Brain microvascular endothelial cell (primary cell): Measurements from ENCODE around the gene GSPT1.

Experiments used
- DNase-seq: peaks from one replicate; pipeline ENCODE4 v3.0.0-alpha.2; 2020
- H3K27ac ChIP-seq: fragments of 250-450 bp; sonication (Bioruptor Pico); 2 replicates; pipeline ENCODE4 v1.5.1; 2020; ENCODE audit warnings: mild to moderate bottlenecking, moderate library complexity
- H3K27me3 ChIP-seq: fragments of 250-450 bp; sonication (Bioruptor Pico); replicated peaks from 2 replicates; pipeline ENCODE4 v1.5.1; 2020; ENCODE audit warnings: mild to moderate bottlenecking
- H3K36me3 ChIP-seq: fragments of 250-450 bp; sonication (Bioruptor Pico); replicated peaks from 2 replicates; pipeline ENCODE4 v1.5.1; 2020; ENCODE audit warnings: mild to moderate bottlenecking
- H3K4me3 ChIP-seq: 2 replicates; pipeline ENCODE4 v1.5.1; 2011; ENCODE audit warnings: low read depth, mild to moderate bottlenecking, control low read depth, low read length, moderate library complexity
- CTCF ChIP-seq: IDR thresholded peaks from 2 replicates; pipeline ENCODE4 v1.5.1; 2011; ENCODE audit warnings: low read depth, mild to moderate bottlenecking, moderate library complexity, low read length, control low read depth, inconsistent platforms; ENCODE audit errors: missing control alignments
- in situ Hi-C: cut with HindIII; loops from 2 replicates; pipeline ENCODE4 v1.10.0; 2017; ENCODE audit warnings: low sequenced_read_pairs, low pct_ligation_motif_present

Gene GSPT1

DNA sequence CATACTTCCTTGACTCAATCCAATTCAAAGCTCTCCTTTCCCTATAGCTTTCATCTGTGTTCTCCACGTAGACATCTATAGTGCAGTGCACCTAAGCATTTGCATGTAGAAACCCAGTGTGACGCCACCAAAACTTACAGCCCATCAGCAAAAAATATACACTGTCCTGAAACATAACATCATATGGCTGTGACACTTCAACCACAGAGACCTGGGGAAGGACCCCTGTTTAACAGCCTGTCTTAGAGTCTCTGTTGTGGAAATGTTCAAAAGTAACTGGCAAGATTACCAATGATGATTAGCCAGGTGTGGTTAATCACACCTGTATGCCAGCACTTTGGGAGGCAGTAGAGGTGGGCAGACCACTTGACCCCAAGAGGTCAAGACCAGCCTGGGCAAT, 22.2 kb downstream of the GSPT1 start:
- DNase-seq = no peak
- TF ChIP-seq CTCF = no peak

DNA sequence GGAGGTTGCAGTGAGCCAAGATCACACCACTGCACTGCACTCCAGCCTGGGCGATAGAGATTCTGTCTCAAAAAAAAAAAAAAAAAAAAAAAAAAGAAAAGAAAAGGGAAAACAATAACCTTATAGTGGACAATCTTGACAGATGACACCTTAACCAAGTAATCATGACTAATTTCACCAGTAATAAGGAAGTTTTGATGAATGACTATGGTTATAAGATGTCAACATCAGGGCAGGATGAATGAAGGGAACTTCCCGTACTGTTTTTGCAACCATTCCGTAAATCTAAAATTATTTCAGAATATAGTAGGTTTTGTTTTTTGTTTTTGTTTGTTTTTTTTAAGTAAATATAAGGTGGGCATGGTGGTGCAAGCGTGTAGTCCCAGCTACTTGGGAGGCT, 23.0 kb downstream of the GSPT1 start:
- TF ChIP-seq CTCF = no peak
- no peaks in the 10 kb centered on the region for H3K27me3 ChIP-seq
- no peak overlapping the region for H3K27ac ChIP-seq
- H3K4me3 ChIP-seq = no peak overlapping the region
- DNase-seq = no peak
- in situ Hi-C loops = no loop called here
- peaks cover 50% of the 10 kb centered on the region for H3K36me3 ChIP-seq

More for the DNA sequence above, 22.2 kb downstream of the GSPT1 start:
- no peak overlapping the region for H3K27ac ChIP-seq
- no peaks in the 10 kb centered on the region for H3K27me3 ChIP-seq
- no peak overlapping the region for H3K4me3 ChIP-seq
- peaks cover 46% of the 10 kb centered on the region for H3K36me3 ChIP-seq
- in situ Hi-C loops = no loop called here

DNA sequence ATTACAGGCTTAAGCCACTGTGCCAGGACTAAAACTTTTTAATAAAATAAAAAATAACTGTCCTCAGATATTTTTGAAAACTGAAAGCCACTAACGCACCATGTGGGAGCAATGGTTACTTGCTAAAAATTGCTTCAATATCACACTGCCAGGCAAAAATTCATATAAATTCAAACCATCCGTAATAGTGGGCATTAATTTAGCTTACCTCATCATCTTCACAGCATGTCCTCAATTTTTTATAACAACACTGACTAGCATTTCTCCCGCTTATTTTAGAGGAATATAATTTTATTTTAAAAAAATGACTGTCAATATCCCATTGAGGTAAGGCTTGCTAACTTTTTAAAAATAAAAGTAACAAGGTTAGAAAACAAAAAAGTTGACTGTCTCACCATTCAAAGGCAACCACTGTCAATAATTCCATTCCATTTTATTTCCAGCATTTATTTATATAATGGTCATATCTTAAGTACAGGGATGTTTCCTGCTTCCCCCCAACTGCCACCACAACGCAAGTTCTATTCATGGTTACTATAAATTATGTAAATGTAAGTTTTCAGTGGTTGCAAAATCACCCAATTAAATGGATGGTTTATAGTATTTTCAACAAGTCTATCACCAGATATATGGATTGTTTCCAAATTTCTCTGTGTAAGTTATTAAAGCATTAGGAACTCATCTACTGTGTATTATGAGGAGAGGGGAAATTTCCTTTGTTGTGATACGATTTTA, 25.4 kb downstream of the GSPT1 start:
- in situ Hi-C loops = no loop called here
- Histone ChIP-seq H3K27me3 (no peaks in the 10 kb centered on the region), H3K36me3 (peaks cover 57% of the 10 kb centered on the region), H3K27ac (no peak overlapping the region), H3K4me3 (no peak overlapping the region)
- no peak for TF ChIP-seq CTCF
- DNase-seq = no peak

DNA sequence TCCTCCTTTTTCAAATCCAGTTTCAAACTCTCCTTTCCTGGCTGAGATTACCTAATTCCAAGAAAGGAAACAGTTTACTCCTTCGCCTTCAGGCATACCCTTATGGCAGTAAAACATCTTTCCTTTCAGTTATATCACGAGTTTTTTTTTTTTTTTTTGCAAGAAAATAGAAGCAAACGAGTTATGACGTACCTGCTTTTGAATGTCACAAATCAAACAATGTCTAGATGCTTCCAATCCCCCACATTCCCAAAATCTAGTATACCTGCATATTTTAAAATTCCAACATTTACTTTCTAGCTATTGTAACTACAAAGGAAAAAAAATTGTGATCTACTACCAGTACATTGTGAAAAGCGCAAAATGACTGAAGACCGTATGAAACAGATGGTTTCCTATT, 28.9 kb downstream of the GSPT1 start:
- no peaks in the 10 kb centered on the region for H3K27me3 ChIP-seq
- in situ Hi-C loops = no loop called here
- no peak overlapping the region for H3K4me3 ChIP-seq
- DNase-seq = no peak
- no peak for TF ChIP-seq CTCF
- H3K36me3 ChIP-seq = peaks cover 58% of the 10 kb centered on the region
- no peak overlapping the region for H3K27ac ChIP-seq

DNA sequence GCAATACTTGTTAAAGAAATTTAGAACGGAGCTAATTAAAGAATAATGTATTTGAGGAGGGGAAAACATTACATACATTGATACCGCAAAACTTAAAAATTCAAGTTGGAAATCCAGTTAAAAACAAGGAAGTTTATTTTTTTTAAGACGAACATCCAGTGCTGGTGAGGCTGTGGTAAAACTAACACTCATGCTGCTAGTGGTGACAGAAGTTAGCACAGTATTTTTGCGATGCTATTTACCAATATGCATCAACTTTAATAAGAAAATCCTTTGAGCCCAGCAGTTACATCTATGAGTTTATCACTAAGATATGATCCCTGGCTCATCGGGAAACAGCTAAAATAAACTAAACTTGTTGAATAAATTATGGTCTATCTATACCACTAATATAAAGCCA, 31.7 kb downstream of the GSPT1 start:
- Histone ChIP-seq H3K36me3 (peaks cover 65% of the 10 kb centered on the region), H3K4me3 (no peak overlapping the region), H3K27ac (no peak overlapping the region), H3K27me3 (no peaks in the 10 kb centered on the region)
- TF ChIP-seq CTCF = no peak
- no peak for DNase-seq
- in situ Hi-C loops = no loop called here

GRCh38 chr16:11880007-11880406, 35.7 kb downstream of the GSPT1 start:
- H3K36me3 ChIP-seq = peaks cover 65% of the 10 kb centered on the region
- no peaks in the 10 kb centered on the region for H3K27me3 ChIP-seq
- TF ChIP-seq CTCF = no peak
- no peak overlapping the region for H3K27ac ChIP-seq
- DNase-seq = no peak
- H3K4me3 ChIP-seq = no peak overlapping the region
- in situ Hi-C loops = no loop called here
